Hepatocyte (in vitro differentiated cells): ENCODE results near the gene HLA-E.

ENCODE experiments used
- EZH2phosphoT487 ChIP-seq: fragments of 200-600 bp; sonication (generic); IDR thresholded peaks from one replicate; pipeline ENCODE4 v1.6.1; 2018; ENCODE audit warnings: antibody characterized with exemption, mild to moderate bottlenecking, low read depth, moderate library complexity; ENCODE audit not compliant: unreplicated experiment, severe bottlenecking
- TF ChIP-seq, protein P1 (sequence below): fragments of 200-600 bp; sonication (generic); IDR thresholded peaks from 2 replicates; pipeline ENCODE4 v1.5.1; 2016; ENCODE audit warnings: antibody characterized with exemption, mild to moderate bottlenecking; ENCODE audit not compliant: poor library complexity

DNA sequence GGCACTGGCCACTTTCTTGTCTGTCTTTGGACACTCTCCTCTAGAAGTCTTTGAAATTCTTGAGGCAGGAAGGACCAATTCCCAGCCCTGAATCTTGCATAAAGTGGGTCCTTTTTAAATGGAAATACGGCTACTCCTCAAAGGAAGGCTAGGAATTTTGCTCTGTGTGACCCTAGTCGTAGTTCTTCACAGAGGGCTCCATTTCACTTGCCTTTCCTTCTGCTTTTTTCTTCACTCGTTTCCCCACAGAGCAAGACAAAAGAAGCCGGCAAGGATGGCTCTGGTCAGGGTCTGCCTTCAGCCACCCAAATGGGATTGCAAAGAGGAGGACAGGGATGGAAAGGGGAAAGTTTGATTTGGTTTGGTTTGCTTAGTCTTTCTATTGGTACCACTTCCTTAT lies 25.8 kb downstream of the HLA-E start:
- TF ChIP-seq, protein P1, sequence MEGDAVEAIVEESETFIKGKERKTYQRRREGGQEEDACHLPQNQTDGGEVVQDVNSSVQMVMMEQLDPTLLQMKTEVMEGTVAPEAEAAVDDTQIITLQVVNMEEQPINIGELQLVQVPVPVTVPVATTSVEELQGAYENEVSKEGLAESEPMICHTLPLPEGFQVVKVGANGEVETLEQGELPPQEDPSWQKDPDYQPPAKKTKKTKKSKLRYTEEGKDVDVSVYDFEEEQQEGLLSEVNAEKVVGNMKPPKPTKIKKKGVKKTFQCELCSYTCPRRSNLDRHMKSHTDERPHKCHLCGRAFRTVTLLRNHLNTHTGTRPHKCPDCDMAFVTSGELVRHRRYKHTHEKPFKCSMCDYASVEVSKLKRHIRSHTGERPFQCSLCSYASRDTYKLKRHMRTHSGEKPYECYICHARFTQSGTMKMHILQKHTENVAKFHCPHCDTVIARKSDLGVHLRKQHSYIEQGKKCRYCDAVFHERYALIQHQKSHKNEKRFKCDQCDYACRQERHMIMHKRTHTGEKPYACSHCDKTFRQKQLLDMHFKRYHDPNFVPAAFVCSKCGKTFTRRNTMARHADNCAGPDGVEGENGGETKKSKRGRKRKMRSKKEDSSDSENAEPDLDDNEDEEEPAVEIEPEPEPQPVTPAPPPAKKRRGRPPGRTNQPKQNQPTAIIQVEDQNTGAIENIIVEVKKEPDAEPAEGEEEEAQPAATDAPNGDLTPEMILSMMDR = no peak
- TF ChIP-seq EZH2phosphoT487 = no peak
